ENCODE measurements around the gene MYD88. TPM values are rescaled to one million over a fixed set of nuclear protein-coding genes. Genes with fewer than 3 reads are reported as not detected.
A peak's percentile ranks its signal among the peaks of the same experiment; 100 is the strongest.

MYD88 gene
- total and polyA plus RNA-seq, 2 donors from 2014 or later, result 20.8 to 34.5 TPM

- no peak for TF ChIP-seq CTCF (IDR thresholded peaks at IDR 0.05; ENCODE audit: borderline replicate concordance, extremely low read depth, insufficient read depth)
- Histone ChIP-seq H3K27ac (ENCODE audit: low read depth in 2 of 2, low read length in 2 of 2) (peak overlapping the region; percentile 59 to 73), H3K27me3 (ENCODE audit: control insufficient read depth, insufficient read depth, low read length) (no peaks in the 10 kb centered on the region), H3K9me3 (ENCODE audit: control insufficient read depth in 2 of 3, insufficient read depth in 1 of 3, low read length in 3 of 3) (no peaks in the 10 kb centered on the region), H3K4me1 (ENCODE audit: control insufficient read depth in 2 of 3, insufficient read depth in 2 of 3, low read depth in 1 of 3, low read length in 3 of 3) (peaks cover 0 to 42% (median 41%) of the 10 kb centered on the region in 3 donors), H3K9ac (ENCODE audit: low read length in 3 of 3) (peak overlapping the region; percentile 54 to 80 (median 80)), H3K36me3 (ENCODE audit: control insufficient read depth in 2 of 3, insufficient read depth in 3 of 3, low read length in 3 of 3) (peaks cover 3 to 37% (median 19%) of the 10 kb centered on the region in 3 donors), H3K4me3 (ENCODE audit: low read length in 3 of 3) (peak overlapping the region; percentile 70 to 82 (median 72))
- DNase-seq (peak in 2 of 5 donors; percentile 60 to 77), FAIRE-seq (no peak)
- intact Hi-C loops (cut with DNase I), result no loop called here
Measured at GRCh38 chr3:38136393-38136776, 2.1 kb upstream of the MYD88 start.

GRCh38 chr3:38136777-38137614 lies 1.5 kb upstream of the MYD88 start, which contains the start of gene ACAA1:
Gene ACAA1, minus strand, starts transcription at chr3:38137127. Its CDS starts 92 bp downstream, at chr3:38137035.
- peak within 1 kb of the TSS; percentile 74 to 85 (median 82) for H3K4me3 ChIP-seq (ENCODE audit: low read length in 3 of 3)
- H3K4me1 ChIP-seq (ENCODE audit: control insufficient read depth in 2 of 3, insufficient read depth in 2 of 3, low read depth in 1 of 3, low read length in 3 of 3), result peaks cover 0 to 40% (median 40%) of the 10 kb centered on the region in 3 donors
- no peak for TF ChIP-seq CTCF (IDR thresholded peaks at IDR 0.05; ENCODE audit: borderline replicate concordance, extremely low read depth, insufficient read depth)
- H3K9ac ChIP-seq (ENCODE audit: low read length in 3 of 3), result peak within 1 kb of the TSS; percentile 54 to 80 (median 80)
- DNase-seq (peak; percentile 99 to 100 (median 100)), FAIRE-seq (peak; percentile 98)
- no peaks in the 10 kb centered on the region for H3K9me3 ChIP-seq (ENCODE audit: control insufficient read depth in 2 of 3, insufficient read depth in 1 of 3, low read length in 3 of 3)
- H3K27me3 ChIP-seq (ENCODE audit: control insufficient read depth, insufficient read depth, low read length), result no peaks in the 10 kb centered on the region
- peaks cover 3 to 33% (median 20%) of the 10 kb centered on the region in 3 donors for H3K36me3 ChIP-seq (ENCODE audit: control insufficient read depth in 2 of 3, insufficient read depth in 3 of 3, low read length in 3 of 3)
- intact Hi-C loops (cut with DNase I), result no loop called here
- H3K27ac ChIP-seq (ENCODE audit: low read depth in 2 of 2, low read length in 2 of 2), result peak within 1 kb of the TSS; percentile 85 to 97

- Histone ChIP-seq H3K9ac (ENCODE audit: low read length in 3 of 3) (peak overlapping the region; percentile 51 to 76 (median 72)), H3K27me3 (ENCODE audit: control insufficient read depth, insufficient read depth, low read length) (no peaks in the 10 kb centered on the region), H3K4me3 (ENCODE audit: low read length in 3 of 3) (peak overlapping the region; percentile 74 to 85 (median 82)), H3K9me3 (ENCODE audit: control insufficient read depth in 2 of 3, insufficient read depth in 1 of 3, low read length in 3 of 3) (no peaks in the 10 kb centered on the region), H3K36me3 (ENCODE audit: control insufficient read depth in 2 of 3, insufficient read depth in 3 of 3, low read length in 3 of 3) (peaks cover 3 to 25% (median 13%) of the 10 kb centered on the region in 3 donors), H3K27ac (ENCODE audit: low read depth in 2 of 2, low read length in 2 of 2) (peak overlapping the region; percentile 85 to 97), H3K4me1 (ENCODE audit: control insufficient read depth in 2 of 3, insufficient read depth in 2 of 3, low read depth in 1 of 3, low read length in 3 of 3) (peaks cover 0 to 35% (median 32%) of the 10 kb centered on the region in 3 donors)
- FAIRE-seq (no peak), DNase-seq (peak in 3 of 5 donors; percentile 22 to 74 (median 39))
- intact Hi-C loops (cut with DNase I), result no loop called here
- TF ChIP-seq CTCF (IDR thresholded peaks at IDR 0.05; ENCODE audit: borderline replicate concordance, extremely low read depth, insufficient read depth), result no peak
Measured at GRCh38 chr3:38137615-38138348, 679 bp upstream of the MYD88 start.

All from kidney (tissue), 14 donors.